Liver (tissue), 9 donors: Measurements from ENCODE around the gene MRPS9. TPM values are rescaled to one million over a fixed set of nuclear protein-coding genes. Genes with fewer than 3 reads are reported as not detected.

Experiments used
- DNase-seq: peaks from one replicate; pipeline ENCODE4 v3.0.0-alpha.2; 2017; ENCODE audit warnings: low spot score
- H3K27ac ChIP-seq, 2 donors: one replicate each; pipeline ENCODE4 v1.7.0; 2013; ENCODE audit warnings: inconsistent platforms in 2 of 2, low read length in 2 of 2, control low read depth in 1 of 2, low read depth in 1 of 2, mild to moderate bottlenecking in 1 of 2
- H3K27me3 ChIP-seq, 4 donors: one replicate each; pipeline versions ENCODE4 v1.6.1 to v1.7.0; 2013; ENCODE audit warnings: low read length in 3 of 4, inconsistent platforms in 1 of 4, mild to moderate bottlenecking in 1 of 4, moderate library complexity in 1 of 4; ENCODE audit not compliant: control insufficient read depth in 4 of 4, insufficient read depth in 4 of 4
- H3K36me3 ChIP-seq, 4 donors: one replicate each; pipeline versions ENCODE4 v1.6.1 to v1.7.0; 2013; ENCODE audit warnings: low read length in 3 of 4, mild to moderate bottlenecking in 3 of 4, low read depth in 1 of 4, moderate library complexity in 1 of 4; ENCODE audit not compliant: control insufficient read depth in 4 of 4, insufficient read depth in 3 of 4
- H3K4me1 ChIP-seq, 4 donors: one replicate each; pipeline versions ENCODE4 v1.6.1 to v1.7.0; 2013; ENCODE audit warnings: low read length in 3 of 4, mild to moderate bottlenecking in 3 of 4, moderate library complexity in 1 of 4; ENCODE audit not compliant: control insufficient read depth in 4 of 4, insufficient read depth in 4 of 4
- H3K4me3 ChIP-seq, 3 donors: one replicate each; pipeline versions ENCODE4 v1.6.1 to v1.7.0; 2013; ENCODE audit warnings: low read length in 3 of 3, control low read depth in 1 of 3, low read depth in 1 of 3, mild to moderate bottlenecking in 1 of 3
- H3K9ac ChIP-seq, 2 donors: one replicate each; pipeline ENCODE4 v1.7.0; 2013; ENCODE audit warnings: low read length in 2 of 2, mild to moderate bottlenecking in 2 of 2, moderate library complexity in 2 of 2, control low read depth in 1 of 2, low read depth in 1 of 2
- H3K9me3 ChIP-seq, 4 donors: one replicate each; pipeline versions ENCODE4 v1.6.1 to v1.7.0; 2013; ENCODE audit warnings: low read length in 3 of 4; ENCODE audit not compliant: control insufficient read depth in 4 of 4
- ATF3 ChIP-seq: IDR thresholded peaks from 2 replicates; pipeline ENCODE4 v1.6.1; 2016; ENCODE audit warnings: antibody characterized with exemption
- EGR1 ChIP-seq, 2 donors: IDR thresholded peaks; 2 replicates each; pipeline ENCODE4 v1.6.1; 2016 to 2018; ENCODE audit warnings: antibody characterized with exemption in 2 of 2, low read depth in 2 of 2
- FOXA1 ChIP-seq: IDR thresholded peaks from 2 replicates; pipeline ENCODE4 v1.6.1; 2016; ENCODE audit warnings: antibody characterized with exemption
- FOXA2 ChIP-seq: IDR thresholded peaks from 2 replicates; pipeline ENCODE4 v1.6.1; 2016; ENCODE audit warnings: antibody characterized with exemption
- GABPA ChIP-seq, 2 donors: IDR thresholded peaks in 1 of 2; conservative IDR thresholded peaks in 1 of 2; 2 replicates each; pipeline ENCODE4 v1.6.1; 2016; ENCODE audit warnings: antibody characterized with exemption in 2 of 2, mild to moderate bottlenecking in 1 of 2, moderate library complexity in 1 of 2
- HNF4A ChIP-seq, 2 donors: conservative IDR thresholded peaks; 2 replicates each; pipeline ENCODE4 v1.6.1; 2016; ENCODE audit warnings: antibody characterized with exemption in 2 of 2, mild to moderate bottlenecking in 2 of 2
- HNF4G ChIP-seq: IDR thresholded peaks from 2 replicates; pipeline ENCODE4 v1.6.1; 2016; ENCODE audit warnings: antibody characterized with exemption
- JUND ChIP-seq, 2 donors: IDR thresholded peaks; 2 replicates each; pipeline ENCODE4 v1.6.1; 2016; ENCODE audit warnings: antibody characterized with exemption in 2 of 2
- MAX ChIP-seq: IDR thresholded peaks from 2 replicates; pipeline ENCODE4 v1.6.1; 2016; ENCODE audit warnings: antibody characterized with exemption
- RAD21 ChIP-seq, 2 donors: IDR thresholded peaks; 2 replicates each; pipeline ENCODE4 v1.6.1; 2016; ENCODE audit warnings: antibody characterized with exemption in 2 of 2, mild to moderate bottlenecking in 2 of 2
- RXRA ChIP-seq, 2 donors: IDR thresholded peaks; 2 replicates each; pipeline ENCODE4 v1.6.1; 2017 to 2018; ENCODE audit warnings: antibody characterized with exemption in 2 of 2, mild to moderate bottlenecking in 1 of 2
- SP1 ChIP-seq: IDR thresholded peaks from 2 replicates; pipeline ENCODE4 v1.6.1; 2018; ENCODE audit warnings: antibody characterized with exemption, mild to moderate bottlenecking
- TAF1 ChIP-seq: conservative IDR thresholded peaks from 2 replicates; pipeline ENCODE4 v1.6.1; 2016; ENCODE audit warnings: antibody characterized with exemption, mild to moderate bottlenecking
- YY1 ChIP-seq: IDR thresholded peaks from 2 replicates; pipeline ENCODE4 v1.6.1; 2016; ENCODE audit warnings: antibody characterized with exemption, mild to moderate bottlenecking
- ZBTB33 ChIP-seq: IDR thresholded peaks from 2 replicates; pipeline ENCODE4 v1.6.1; 2016; ENCODE audit warnings: antibody characterized with exemption
- WGBS: extraction: QIAGEN DNeasy Blood & Tissue Kit; methylation state at CpG from one replicate; pipeline ENCODE4 v1.1.7; 2013; 5-methylcytosine and 5-hydroxymethylcytosine counted together
- polyA plus RNA-seq, 2 donors: library from polyadenylated mRNA; stranded (reverse) in 1 of 2; unstranded in 1 of 2; fragments of 200-250 nt in 1 of 2; fragments of >200 nt in 1 of 2; fragmentation: Nextera tagmentation in 1 of 2; extraction: Ambion mirVana in 1 of 2; gene quantifications; one replicate each; pipeline versions ENCODE4 v1.2.1 to v1.2.3, GENCODE V29; 2013 to 2015
- total RNA-seq, 2 donors: library from RNA; depleted of rRNA; stranded (reverse); fragments of >200 nt; gene quantifications; one replicate each; pipeline ENCODE4 v1.2.3, GENCODE V29; 2014
- TF ChIP-seq, protein P1 (sequence below): fragments of 150-350 bp; IDR thresholded peaks from 2 replicates; pipeline ENCODE4 v1.5.1; 2017; ENCODE audit warnings: improper control_type of control experiment, low read depth, low read length; ENCODE audit not compliant: missing input control
- TF ChIP-seq, protein P2 (sequence below): IDR thresholded peaks from 2 replicates; pipeline ENCODE4 v1.6.1; 2016; ENCODE audit warnings: antibody characterized with exemption, mild to moderate bottlenecking
- donor health status: healthy.
- donor health status: healthy.
- donor health status: healthy.
- donor health status: healthy.
- donor health status: healthy.

Gene MRPS9
- total and polyA plus RNA-seq, 4 donors = 11.5 to 27.7 (median 17.9) TPM

GRCh38 chr2:105078906-105079495 is 41.1 kb downstream of the MRPS9 start:
- no peak overlapping the region for H3K9ac ChIP-seq
- H3K27ac ChIP-seq = no peak overlapping the region
- 90% methylated on average over 10 of the region's 10 CpGs for WGBS
- no peak for DNase-seq
- peaks cover 0 to 4% (median 3%) of the 10 kb centered on the region in 4 donors for H3K36me3 ChIP-seq
- H3K4me1 ChIP-seq = no peaks in the 10 kb centered on the region
- no peaks in the 10 kb centered on the region for H3K27me3 ChIP-seq
- H3K9me3 ChIP-seq = no peaks in the 10 kb centered on the region
- no peak overlapping the region for H3K4me3 ChIP-seq
- TF ChIP-seq, protein P1, sequence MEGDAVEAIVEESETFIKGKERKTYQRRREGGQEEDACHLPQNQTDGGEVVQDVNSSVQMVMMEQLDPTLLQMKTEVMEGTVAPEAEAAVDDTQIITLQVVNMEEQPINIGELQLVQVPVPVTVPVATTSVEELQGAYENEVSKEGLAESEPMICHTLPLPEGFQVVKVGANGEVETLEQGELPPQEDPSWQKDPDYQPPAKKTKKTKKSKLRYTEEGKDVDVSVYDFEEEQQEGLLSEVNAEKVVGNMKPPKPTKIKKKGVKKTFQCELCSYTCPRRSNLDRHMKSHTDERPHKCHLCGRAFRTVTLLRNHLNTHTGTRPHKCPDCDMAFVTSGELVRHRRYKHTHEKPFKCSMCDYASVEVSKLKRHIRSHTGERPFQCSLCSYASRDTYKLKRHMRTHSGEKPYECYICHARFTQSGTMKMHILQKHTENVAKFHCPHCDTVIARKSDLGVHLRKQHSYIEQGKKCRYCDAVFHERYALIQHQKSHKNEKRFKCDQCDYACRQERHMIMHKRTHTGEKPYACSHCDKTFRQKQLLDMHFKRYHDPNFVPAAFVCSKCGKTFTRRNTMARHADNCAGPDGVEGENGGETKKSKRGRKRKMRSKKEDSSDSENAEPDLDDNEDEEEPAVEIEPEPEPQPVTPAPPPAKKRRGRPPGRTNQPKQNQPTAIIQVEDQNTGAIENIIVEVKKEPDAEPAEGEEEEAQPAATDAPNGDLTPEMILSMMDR = no peak
- TF ChIP-seq TAF1 (no peak), SP1 (no peak), ZBTB33 (no peak), MAX (no peak), FOXA2 (no peak), YY1 (no peak), HNF4G (no peak), HNF4A (conservative IDR thresholded peaks at IDR 0.05) (no peak), EGR1 (IDR thresholded peaks at IDR 0.05; ENCODE audit: low read depth in 2 of 2) (no peak), ATF3 (no peak), RAD21 (IDR thresholded peaks at IDR 0.05) (no peak), FOXA1 (no peak), RXRA (IDR thresholded peaks at IDR 0.05) (no peak), GABPA (IDR thresholded peaks at IDR 0.05 in 1 of 2, conservative IDR thresholded peaks at IDR 0.05 in 1 of 2) (no peak), JUND (IDR thresholded peaks at IDR 0.05) (no peak)
- TF ChIP-seq, protein P2, sequence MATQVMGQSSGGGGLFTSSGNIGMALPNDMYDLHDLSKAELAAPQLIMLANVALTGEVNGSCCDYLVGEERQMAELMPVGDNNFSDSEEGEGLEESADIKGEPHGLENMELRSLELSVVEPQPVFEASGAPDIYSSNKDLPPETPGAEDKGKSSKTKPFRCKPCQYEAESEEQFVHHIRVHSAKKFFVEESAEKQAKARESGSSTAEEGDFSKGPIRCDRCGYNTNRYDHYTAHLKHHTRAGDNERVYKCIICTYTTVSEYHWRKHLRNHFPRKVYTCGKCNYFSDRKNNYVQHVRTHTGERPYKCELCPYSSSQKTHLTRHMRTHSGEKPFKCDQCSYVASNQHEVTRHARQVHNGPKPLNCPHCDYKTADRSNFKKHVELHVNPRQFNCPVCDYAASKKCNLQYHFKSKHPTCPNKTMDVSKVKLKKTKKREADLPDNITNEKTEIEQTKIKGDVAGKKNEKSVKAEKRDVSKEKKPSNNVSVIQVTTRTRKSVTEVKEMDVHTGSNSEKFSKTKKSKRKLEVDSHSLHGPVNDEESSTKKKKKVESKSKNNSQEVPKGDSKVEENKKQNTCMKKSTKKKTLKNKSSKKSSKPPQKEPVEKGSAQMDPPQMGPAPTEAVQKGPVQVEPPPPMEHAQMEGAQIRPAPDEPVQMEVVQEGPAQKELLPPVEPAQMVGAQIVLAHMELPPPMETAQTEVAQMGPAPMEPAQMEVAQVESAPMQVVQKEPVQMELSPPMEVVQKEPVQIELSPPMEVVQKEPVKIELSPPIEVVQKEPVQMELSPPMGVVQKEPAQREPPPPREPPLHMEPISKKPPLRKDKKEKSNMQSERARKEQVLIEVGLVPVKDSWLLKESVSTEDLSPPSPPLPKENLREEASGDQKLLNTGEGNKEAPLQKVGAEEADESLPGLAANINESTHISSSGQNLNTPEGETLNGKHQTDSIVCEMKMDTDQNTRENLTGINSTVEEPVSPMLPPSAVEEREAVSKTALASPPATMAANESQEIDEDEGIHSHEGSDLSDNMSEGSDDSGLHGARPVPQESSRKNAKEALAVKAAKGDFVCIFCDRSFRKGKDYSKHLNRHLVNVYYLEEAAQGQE = no peak
